Suppressor macrophage treated with lipopolysaccharide for 1 hour (primary cell): Measurements from ENCODE around the gene FAM114A1.
A peak's percentile ranks its signal among the peaks of the same experiment; 100 is the strongest.
"Not testable (repeated sequence)": the region's sequence is repeated elsewhere in the genome, so short reads cannot be mapped to it uniquely, and the experiment has no call there.

Source experiments
- DNase-seq, 3 donors: peaks; one replicate each; pipeline ENCODE4 v3.0.0-alpha.2; 2020 to 2022

Gene FAM114A1

GRCh38 chr4:38940476-38940875 is 72.9 kb downstream of the FAM114A1 start:
- DNase-seq = no peak

GRCh38 chr4:38941906-38942305 is 74.3 kb downstream of the FAM114A1 start:
- peak; percentile 29 to 45 (median 44) for DNase-seq

GRCh38 chr4:38943343-38943742 is 75.7 kb downstream of the FAM114A1 start:
- no peak for DNase-seq

GRCh38 chr4:38944440-38944839 is 76.8 kb downstream of the FAM114A1 start:
- no peak for DNase-seq

- no peak for DNase-seq
Measured at GRCh38 chr4:38946919-38947318, 79.3 kb downstream of the FAM114A1 start.

GRCh38 chr4:38948551-38948950 is 80.9 kb downstream of the FAM114A1 start:
- no peak for DNase-seq

GRCh38 chr4:38949411-38950051 is 81.9 kb downstream of the FAM114A1 start:
- DNase-seq = no peak

- no peak for DNase-seq
Measured at GRCh38 chr4:38950159-38950558, 82.6 kb downstream of the FAM114A1 start.

- DNase-seq = no peak
Measured at GRCh38 chr4:38950734-38951133, 83.1 kb downstream of the FAM114A1 start.

GRCh38 chr4:38951598-38951997 is 84.0 kb downstream of the FAM114A1 start:
- no peak for DNase-seq

GRCh38 chr4:38952017-38952416 is 84.4 kb downstream of the FAM114A1 start:
- DNase-seq = no peak

GRCh38 chr4:38954727-38955126 is 87.1 kb downstream of the FAM114A1 start:
- DNase-seq = no peak

- no peak for DNase-seq
Measured at GRCh38 chr4:38955957-38956356, 88.4 kb downstream of the FAM114A1 start.

- DNase-seq = no peak
Measured at GRCh38 chr4:38957261-38957815, 89.7 kb downstream of the FAM114A1 start.

- DNase-seq = no peak
Measured at GRCh38 chr4:38957893-38958292, 90.3 kb downstream of the FAM114A1 start.

GRCh38 chr4:38958453-38959190 is 91.0 kb downstream of the FAM114A1 start:
- no peak for DNase-seq

GRCh38 chr4:38959248-38959647 is 91.6 kb downstream of the FAM114A1 start:
- DNase-seq = not testable (repeated sequence)

GRCh38 chr4:38964942-38965775 is 97.6 kb downstream of the FAM114A1 start:
- DNase-seq = no peak

GRCh38 chr4:38965866-38966265 is 98.3 kb downstream of the FAM114A1 start:
- DNase-seq = no peak

GRCh38 chr4:38967260-38968095 is 99.9 kb downstream of the FAM114A1 start:
- DNase-seq = peak; percentile 56 to 83 (median 68)

- DNase-seq = no peak
Measured at GRCh38 chr4:38968668-38969067, 101.1 kb downstream of the FAM114A1 start.

- DNase-seq = no peak
Measured at GRCh38 chr4:38976308-38976707, 108.7 kb downstream of the FAM114A1 start.
